ENCODE measurements around the gene FUT2.

FUT2 gene

DNA sequence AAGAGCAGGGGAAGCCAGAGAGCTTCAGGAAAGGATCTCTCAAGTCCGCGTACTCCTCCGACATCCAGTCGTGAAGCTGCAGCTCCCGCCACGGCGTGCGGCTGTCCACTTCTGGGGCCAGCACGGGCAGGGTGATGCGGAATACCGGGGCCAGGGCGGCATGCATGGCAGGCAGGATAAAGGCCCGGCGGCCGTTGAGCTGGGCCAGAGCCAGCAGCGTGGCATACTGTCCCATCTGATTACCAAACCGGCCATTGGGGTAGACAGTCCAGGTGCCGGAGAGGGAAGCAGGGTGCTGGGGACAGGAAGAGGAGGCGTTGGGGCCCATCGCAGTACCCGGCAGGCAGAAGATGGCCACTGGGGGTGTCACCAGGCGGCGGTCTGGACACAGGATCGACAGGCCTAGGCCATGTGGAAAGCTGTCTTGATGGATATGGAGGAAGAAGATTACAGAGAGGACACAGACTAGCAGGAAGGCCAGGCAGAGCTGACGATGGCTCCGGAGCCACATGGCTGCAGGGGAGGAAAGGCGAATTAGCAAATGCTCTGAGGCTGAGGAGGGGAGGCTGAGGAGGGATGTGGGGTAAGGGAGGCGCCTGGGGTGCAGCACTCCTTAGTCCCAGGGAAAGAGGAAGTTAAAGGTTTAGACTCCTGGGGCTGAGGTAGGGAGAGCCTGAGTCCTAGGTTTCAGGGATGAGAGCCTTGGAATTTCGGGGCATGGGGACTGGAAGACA is 55.2 kb downstream of the FUT2 start:
- no peak for DNase-seq (ENCODE audit: low read depth)

DNA sequence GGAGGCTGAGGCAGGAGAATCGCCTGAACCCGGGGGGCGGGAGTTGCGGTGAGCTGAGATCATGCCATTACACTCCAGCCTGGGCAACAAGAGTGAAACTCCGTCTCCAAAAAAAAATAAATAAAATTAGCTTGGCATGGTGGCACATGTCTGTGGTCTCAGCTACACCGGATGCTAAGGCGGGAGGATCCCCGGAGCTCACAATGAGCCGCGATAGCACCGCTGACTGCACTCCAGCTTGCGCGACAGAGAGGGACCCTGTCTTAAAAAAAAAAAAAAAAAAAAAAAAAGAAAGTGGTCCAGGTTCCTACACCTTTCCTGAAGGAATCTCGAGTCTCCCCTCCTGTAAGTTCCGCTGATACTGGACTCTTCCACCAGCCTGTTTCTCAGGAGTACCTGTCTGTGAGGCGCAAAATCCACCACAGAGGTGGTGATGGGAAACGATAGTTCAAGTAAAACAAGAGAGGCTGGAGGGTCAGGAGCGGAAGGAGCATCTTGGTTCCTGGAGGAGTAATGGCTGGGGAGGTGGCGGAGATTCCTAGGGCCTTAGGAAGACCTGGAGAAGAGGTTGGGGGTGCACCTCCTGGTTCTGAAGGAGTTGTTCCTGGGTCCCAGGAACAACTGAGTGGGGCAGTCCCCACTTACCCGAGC is 56.2 kb downstream of the FUT2 start:
- no peak for DNase-seq (ENCODE audit: low read depth)

DNA sequence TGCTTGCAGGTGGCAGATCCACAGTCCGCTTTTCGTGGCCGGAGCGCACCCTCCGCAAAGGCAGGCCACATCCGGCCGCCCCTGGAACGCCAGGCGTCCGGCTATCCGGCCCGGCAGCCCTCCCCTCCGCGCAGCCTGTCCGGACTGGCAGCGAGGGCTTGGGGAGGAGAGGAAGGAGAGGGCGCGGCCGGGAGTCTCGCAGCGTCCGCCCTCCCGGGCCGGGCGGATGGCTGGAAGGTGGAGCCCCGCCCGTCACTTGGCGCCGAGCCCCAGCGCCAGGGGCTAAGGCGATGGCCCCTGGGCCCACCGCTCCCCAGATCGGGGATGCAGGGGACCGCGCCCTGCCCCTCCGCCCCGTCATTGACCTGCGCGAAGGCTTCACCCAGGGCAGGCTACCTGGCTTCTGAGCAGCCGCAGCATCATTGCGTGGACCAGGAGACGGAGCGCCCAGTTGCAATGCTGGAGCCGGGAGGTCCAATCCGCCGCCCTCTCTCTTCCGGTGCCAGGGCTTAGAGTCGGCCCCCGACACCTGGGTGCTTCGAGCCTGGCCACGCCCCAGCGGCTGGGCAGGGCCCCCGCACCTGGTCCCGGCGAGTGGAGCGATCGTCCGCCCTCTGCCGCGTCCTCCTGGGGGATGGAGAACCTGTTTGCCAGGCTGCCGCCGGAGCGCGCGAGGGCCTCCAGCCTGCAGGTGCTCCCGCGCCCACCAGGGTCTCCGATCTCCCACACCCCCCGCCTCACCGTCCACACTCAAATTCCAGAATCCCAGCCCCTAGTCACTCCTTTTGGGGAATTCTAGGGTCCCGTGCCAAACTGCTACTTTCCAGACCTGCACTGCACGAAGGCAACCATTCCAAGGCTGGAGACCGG is 57.0 kb downstream of the FUT2 start, which contains the start of gene FUT1:
TSS of gene FUT1 (minus strand) at position 146 of the 870 bp plus-strand sequence. CDS start 1,360 bp downstream, outside the sequence.
- DNase-seq (ENCODE audit: low read depth): no peak

DNA sequence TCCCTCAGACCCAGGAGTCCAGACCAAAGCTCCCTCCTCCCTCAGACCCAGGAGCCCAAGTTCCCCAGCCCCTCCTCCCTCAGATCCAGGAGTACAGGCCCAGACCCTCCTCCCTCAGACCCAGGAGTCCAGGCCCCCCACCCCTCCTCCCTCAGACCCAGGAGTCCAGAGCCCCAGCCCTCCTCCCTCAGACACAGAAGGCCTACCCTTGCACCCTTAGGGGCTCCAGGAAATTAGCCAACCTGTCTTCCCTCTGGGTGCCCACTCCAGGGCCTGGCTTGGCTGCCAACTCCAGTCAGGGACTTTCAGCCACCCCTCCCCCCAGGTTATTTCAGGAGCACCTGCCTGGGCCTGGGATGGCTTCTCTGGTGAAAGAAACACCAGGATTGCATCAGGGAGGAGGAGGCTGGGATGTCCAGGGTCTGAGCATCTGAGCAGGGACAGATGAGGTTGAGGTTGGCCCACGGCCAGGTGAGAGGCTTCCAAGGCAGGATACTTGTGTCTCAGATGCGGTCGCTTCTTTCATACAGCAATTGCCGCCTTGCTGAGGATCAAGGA is 59.4 kb downstream of the FUT2 start, which contains the start of gene FGF21:
TSS of gene FGF21 (plus strand) at position 441 of the 558 bp plus-strand sequence. CDS start 713 bp downstream, outside the sequence.
- no peak for DNase-seq (ENCODE audit: low read depth)

All from stromal cell of bone marrow (primary cell).